MCF 10A (cell line): ENCODE measurements around the gene VPS13A. TPM values are rescaled to one million over a fixed set of nuclear protein-coding genes. Genes with fewer than 3 reads are reported as not detected.

Experiments
- BruUV-seq: library from RNA; stranded (reverse); fragments of 400-500 nt; replicated peaks from 2 replicates; lab custom pipeline; 2021; lab: Mats Ljungman, UMichigan
- CTCF ChIA-PET: fragments of 300-600 bp; sonication (Branson Sonifier 250); formaldehyde crosslinking; extraction: SDS; loops from one replicate; lab custom pipeline; 2021; ENCODE audit warnings: antibody characterized with exemption, inconsistent platforms; lab: Yijun Ruan, JAX
- POLR2A ChIA-PET: fragments of 300-600, 350-650 bp; sonication (Branson Sonifier 250); formaldehyde crosslinking; extraction: SDS; loops from one replicate; lab custom pipeline; 2020; ENCODE audit warnings: antibody characterized with exemption, inconsistent platforms; lab: Yijun Ruan, JAX
- DNase-seq: peaks from one replicate; pipeline ENCODE4 v3.0.0-alpha.2; 2018; ENCODE audit not compliant: unreplicated experiment
- H3K27ac Mint-ChIP-seq: one replicate; pipeline ENCODE4 v1.8.0; 2022; ENCODE audit warnings: mild to moderate bottlenecking, low read depth, mixed read lengths; ENCODE audit not compliant: unreplicated experiment
- H3K27me3 Mint-ChIP-seq: one replicate; pipeline ENCODE4 v1.8.0; 2022; ENCODE audit warnings: mixed read lengths; ENCODE audit not compliant: insufficient read depth, unreplicated experiment
- H3K36me3 Mint-ChIP-seq: one replicate; pipeline ENCODE4 v1.8.0; 2022; ENCODE audit warnings: mild to moderate bottlenecking, moderate library complexity, mixed read lengths; ENCODE audit not compliant: insufficient read depth, unreplicated experiment
- H3K4me1 Mint-ChIP-seq: one replicate; pipeline ENCODE4 v1.8.0; 2022; ENCODE audit warnings: mixed read lengths; ENCODE audit not compliant: insufficient read depth, unreplicated experiment
- H3K4me3 Mint-ChIP-seq: one replicate; pipeline ENCODE4 v1.8.0; 2022; ENCODE audit warnings: mild to moderate bottlenecking, moderate library complexity, mixed read lengths; ENCODE audit not compliant: unreplicated experiment
- H3K9me3 Mint-ChIP-seq: one replicate; pipeline ENCODE4 v1.8.0; 2022; ENCODE audit warnings: mixed read lengths; ENCODE audit not compliant: unreplicated experiment
- CTCF ChIP-seq: fragments of 200-600 bp; IDR thresholded peaks from one replicate; pipeline ENCODE4 v1.8.0; 2022; ENCODE audit warnings: antibody characterized with exemption, mild to moderate bottlenecking; ENCODE audit not compliant: unreplicated experiment
- intact Hi-C: fragments of 100-400 bp; cut with micrococcal nuclease; formaldehyde crosslinking; loops from 2 replicates; pipeline ENCODE4 v1.14.1; 2022
- total RNA-seq: library from RNA; stranded (reverse); gene quantifications from 2 replicates; pipeline ENCODE4 v1.2.3, GENCODE V29; 2022

VPS13A gene
- total RNA-seq, 1 experiment from 2014 or later = 29.6 TPM

GRCh38 chr9:77429928-77430327 lies 252.6 kb downstream of the VPS13A start:
- no TSS peak for BruUV-seq
- Mint-ChIP-seq H3K4me3 (no peak overlapping the region), H3K27me3 (no peaks in the 10 kb centered on the region), H3K27ac (no peak overlapping the region), H3K4me1 (peaks cover 7% of the 10 kb centered on the region), H3K9me3 (no peaks in the 10 kb centered on the region), H3K36me3 (peaks cover 5% of the 10 kb centered on the region)
- CTCF ChIA-PET = interaction anchor here (1.3 to 7.4 kb wide), 2 partner anchors 11 to 27 kb away, joined by 3 to 121 read pairs; no protein-coding TSS in a partner anchor
- intact Hi-C loops = loop anchor here (5.0 to 10.0 kb wide), 3 partner anchors 138 to 935 kb away; no protein-coding TSS in a partner anchor
- POLR2A ChIA-PET = no interaction called here
- DNase-seq = no peak
- TF ChIP-seq CTCF = no peak

GRCh38 chr9:77432053-77432452 lies 254.7 kb downstream of the VPS13A start:
- intact Hi-C loops = loop anchor here (5.0 to 10.0 kb wide), 3 partner anchors 140 to 933 kb away; no protein-coding TSS in a partner anchor
- no peak overlapping the region for H3K27ac Mint-ChIP-seq

GRCh38 chr9:77433675-77434445 lies 256.5 kb downstream of the VPS13A start:
- Mint-ChIP-seq H3K27ac (no peak overlapping the region), H3K9me3 (no peaks in the 10 kb centered on the region), H3K4me1 (peaks cover 4% of the 10 kb centered on the region), H3K36me3 (peaks cover 5% of the 10 kb centered on the region), H3K4me3 (no peak overlapping the region), H3K27me3 (no peaks in the 10 kb centered on the region)
- peak; percentile 61 for DNase-seq
- intact Hi-C loops = loop anchor here (1.0 to 10.0 kb wide), 8 partner anchors 24 to 931 kb away; no protein-coding TSS in a partner anchor
- CTCF ChIA-PET = interaction anchor here (0.6 to 7.7 kb wide), 70 partner anchors 8 to 896 kb away, joined by 3 to 121 read pairs (median 4); partner anchors contain the start of gene GNA14
- BruUV-seq = no TSS peak
- peak; percentile 98 for TF ChIP-seq CTCF
- POLR2A ChIA-PET = interaction anchor here (0.6 to 1.5 kb wide), 2 partner anchors 286 to 317 kb away, joined by 3 to 5 read pairs; no protein-coding TSS in a partner anchor

More at GRCh38 chr9:77432053-77432452, 254.7 kb downstream of the VPS13A start:
- Mint-ChIP-seq H3K4me3 (no peak overlapping the region), H3K4me1 (peaks cover 4% of the 10 kb centered on the region), H3K36me3 (peaks cover 5% of the 10 kb centered on the region), H3K27me3 (no peaks in the 10 kb centered on the region), H3K9me3 (no peaks in the 10 kb centered on the region)
- CTCF ChIA-PET = interaction anchor here (0.6 to 7.7 kb wide), 11 partner anchors 14 to 686 kb away, joined by 3 to 121 read pairs (median 6); no protein-coding TSS in a partner anchor
- DNase-seq = no peak
- BruUV-seq = no TSS peak
- POLR2A ChIA-PET = no interaction called here
- no peak for TF ChIP-seq CTCF

GRCh38 chr9:77435277-77435676 lies 257.9 kb downstream of the VPS13A start:
- Mint-ChIP-seq H3K9me3 (no peaks in the 10 kb centered on the region), H3K27ac (no peak overlapping the region)
- POLR2A ChIA-PET = no interaction called here

More at GRCh38 chr9:77435277-77435676, 257.9 kb downstream of the VPS13A start:
- H3K27me3 Mint-ChIP-seq = no peaks in the 10 kb centered on the region
- TF ChIP-seq CTCF = no peak
- no TSS peak for BruUV-seq
- intact Hi-C loops = loop anchor here (10.0 kb wide), 1 partner anchor 930 kb away; no protein-coding TSS in a partner anchor
- no peak overlapping the region for H3K4me3 Mint-ChIP-seq
- no peak for DNase-seq
- CTCF ChIA-PET = interaction anchor here (0.6 to 7.7 kb wide), 13 partner anchors 11 to 406 kb away, joined by 3 to 121 read pairs (median 3); no protein-coding TSS in a partner anchor
- H3K36me3 Mint-ChIP-seq = peaks cover 5% of the 10 kb centered on the region
- H3K4me1 Mint-ChIP-seq = peaks cover 4% of the 10 kb centered on the region
